ENCODE measurements around the gene LRP8.

Gene LRP8

DNA sequence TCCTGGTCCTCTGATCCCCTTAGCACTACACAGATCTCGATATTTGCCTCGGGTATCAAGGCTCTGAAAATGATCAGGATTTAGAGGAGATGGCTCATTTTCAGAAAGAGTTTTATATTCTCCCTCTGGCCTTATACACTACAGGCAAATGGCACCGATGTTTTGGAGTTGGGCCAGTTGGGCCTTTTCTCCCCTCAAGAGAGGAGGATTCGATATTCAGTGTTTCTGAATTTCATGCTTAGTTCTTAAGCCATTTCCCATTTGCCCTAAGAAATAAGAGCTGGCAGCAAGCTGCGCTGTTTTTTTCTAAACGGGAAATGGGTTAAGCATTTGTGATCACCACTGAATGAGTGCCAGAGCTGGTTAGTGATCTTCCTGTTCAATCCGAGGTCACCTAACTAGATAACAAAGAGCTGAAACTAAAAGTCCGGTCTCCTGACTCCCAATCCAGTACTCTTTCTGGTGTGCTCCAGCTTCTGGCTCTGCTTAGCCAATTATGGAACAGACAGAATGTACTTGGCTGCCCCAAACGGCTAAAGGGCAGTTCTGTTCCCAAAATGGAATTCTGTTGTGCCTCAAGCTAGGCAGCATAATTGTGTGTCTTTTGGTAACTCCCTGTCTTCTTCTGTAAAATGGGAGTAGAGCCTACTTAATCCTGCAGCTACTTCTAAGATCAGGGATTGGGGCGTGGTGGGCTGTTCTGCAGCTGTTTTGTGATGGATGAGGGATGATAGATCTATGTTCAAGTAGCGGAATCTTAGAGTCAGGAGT is 132.4 kb downstream of the LRP8 start:
- no peak for DNase-seq (ENCODE audit: low read depth)
- H3K9me3 ChIP-seq (ENCODE audit: control insufficient read depth, low read length) = no peaks in the 10 kb centered on the region
- no peaks in the 10 kb centered on the region for H3K36me3 ChIP-seq (ENCODE audit: control insufficient read depth, insufficient read depth, low read length, severe bottlenecking)
- peak overlapping the region; percentile 97 for H3K9ac ChIP-seq (ENCODE audit: low read length)
- H3K4me3 ChIP-seq (ENCODE audit: low read length) = peak overlapping the region; percentile 95
- H3K27me3 ChIP-seq (replicated peaks; ENCODE audit: control insufficient read depth, insufficient read depth, low read length) = no peaks in the 10 kb centered on the region
- peaks cover 41% of the 10 kb centered on the region for H3K4me1 ChIP-seq (ENCODE audit: control insufficient read depth, insufficient read depth, low read length)

All from adipocyte (in vitro differentiated cells).